Lower leg skin (tissue), 3 donors: ENCODE results near the gene HSDL1.

Experiments
- POLR2A ChIP-seq, 2 donors: fragments of 450-650 bp; IDR thresholded peaks; one replicate each; pipeline ENCODE4 v1.6.1; 2016 to 2017; ENCODE audit warnings: antibody characterized with exemption in 2 of 2, mild to moderate bottlenecking in 1 of 2, moderate library complexity in 1 of 2
- TF ChIP-seq, protein P1 (sequence below), 3 donors: fragments of 450-650 bp; IDR thresholded peaks; one replicate each; pipeline ENCODE4 v1.5.1; 2016; ENCODE audit warnings: antibody characterized with exemption in 3 of 3, mild to moderate bottlenecking in 3 of 3, moderate library complexity in 2 of 3

DNA sequence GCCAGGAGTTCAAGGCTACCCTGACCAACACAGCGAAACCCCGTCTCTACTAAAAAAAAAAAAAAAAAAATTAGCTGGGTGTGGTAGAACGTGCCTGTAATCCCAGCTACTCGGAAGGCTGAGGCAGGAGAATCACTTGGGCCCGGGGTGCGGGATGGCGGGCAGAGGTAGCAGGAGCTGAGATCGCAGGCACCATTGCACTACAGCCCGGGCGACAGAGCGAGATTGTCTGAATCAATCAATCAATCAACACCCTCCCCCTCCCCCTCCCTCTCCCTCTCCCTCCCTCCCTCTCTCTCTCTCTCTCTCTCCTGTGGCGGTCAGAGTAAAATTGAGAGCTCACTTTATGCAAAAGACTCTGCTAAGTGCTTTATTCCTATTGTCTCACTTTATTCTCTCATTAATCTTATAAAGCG, 1.2 kb downstream of the HSDL1 start:
- TF ChIP-seq, protein P1, sequence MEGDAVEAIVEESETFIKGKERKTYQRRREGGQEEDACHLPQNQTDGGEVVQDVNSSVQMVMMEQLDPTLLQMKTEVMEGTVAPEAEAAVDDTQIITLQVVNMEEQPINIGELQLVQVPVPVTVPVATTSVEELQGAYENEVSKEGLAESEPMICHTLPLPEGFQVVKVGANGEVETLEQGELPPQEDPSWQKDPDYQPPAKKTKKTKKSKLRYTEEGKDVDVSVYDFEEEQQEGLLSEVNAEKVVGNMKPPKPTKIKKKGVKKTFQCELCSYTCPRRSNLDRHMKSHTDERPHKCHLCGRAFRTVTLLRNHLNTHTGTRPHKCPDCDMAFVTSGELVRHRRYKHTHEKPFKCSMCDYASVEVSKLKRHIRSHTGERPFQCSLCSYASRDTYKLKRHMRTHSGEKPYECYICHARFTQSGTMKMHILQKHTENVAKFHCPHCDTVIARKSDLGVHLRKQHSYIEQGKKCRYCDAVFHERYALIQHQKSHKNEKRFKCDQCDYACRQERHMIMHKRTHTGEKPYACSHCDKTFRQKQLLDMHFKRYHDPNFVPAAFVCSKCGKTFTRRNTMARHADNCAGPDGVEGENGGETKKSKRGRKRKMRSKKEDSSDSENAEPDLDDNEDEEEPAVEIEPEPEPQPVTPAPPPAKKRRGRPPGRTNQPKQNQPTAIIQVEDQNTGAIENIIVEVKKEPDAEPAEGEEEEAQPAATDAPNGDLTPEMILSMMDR (IDR thresholded peaks at IDR 0.05), result no peak
- TF ChIP-seq POLR2A (IDR thresholded peaks at IDR 0.05), result no peak
